HG03159 (cell line): ENCODE data around the gene PLIN5.

Source experiments
- ATAC-seq: cut with Tn5 transposase; IDR thresholded peaks from one replicate; pipeline ENCODE4 v1.9.1; 2021; ENCODE audit warnings: mild to moderate bottlenecking, moderate library complexity; ENCODE audit not compliant: unreplicated experiment

Gene PLIN5

DNA sequence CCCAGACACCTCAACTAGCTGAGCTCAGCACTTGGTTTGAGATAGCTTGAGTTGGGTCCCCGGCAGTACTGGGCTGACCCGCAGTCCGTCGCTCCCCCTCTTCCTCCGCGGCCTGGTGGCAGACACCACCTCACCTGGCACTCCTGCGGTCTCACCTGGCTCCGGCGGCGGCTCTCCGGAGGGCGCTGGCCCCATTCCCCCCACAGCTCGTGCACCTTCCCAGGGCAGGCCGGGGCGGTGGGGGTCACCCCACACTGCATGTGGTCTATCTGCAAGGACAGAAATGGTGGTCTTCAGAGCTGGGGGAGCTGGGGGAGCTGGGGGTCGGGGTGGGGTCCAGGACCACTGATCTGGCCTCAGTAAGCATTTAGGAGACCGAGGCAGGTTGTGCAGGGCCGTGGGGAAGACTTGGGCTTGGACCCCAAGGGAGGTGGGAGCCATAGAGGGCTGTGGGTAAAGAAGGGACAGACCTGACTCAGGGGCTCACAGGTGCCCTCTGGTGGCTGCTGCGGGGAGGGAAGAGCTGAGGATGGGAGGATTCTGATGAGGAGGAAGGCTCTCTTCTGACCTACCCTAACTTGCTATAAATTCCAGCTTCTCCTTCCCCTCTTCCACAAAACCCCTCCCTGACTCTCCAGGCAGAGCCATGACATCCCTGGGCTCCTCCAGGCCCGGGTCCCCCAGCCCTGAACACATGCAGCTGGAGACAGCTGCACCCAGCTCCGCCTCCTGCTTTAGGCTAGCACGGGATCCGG is 10.0 kb downstream of the PLIN5 start:
- no peak for ATAC-seq

DNA sequence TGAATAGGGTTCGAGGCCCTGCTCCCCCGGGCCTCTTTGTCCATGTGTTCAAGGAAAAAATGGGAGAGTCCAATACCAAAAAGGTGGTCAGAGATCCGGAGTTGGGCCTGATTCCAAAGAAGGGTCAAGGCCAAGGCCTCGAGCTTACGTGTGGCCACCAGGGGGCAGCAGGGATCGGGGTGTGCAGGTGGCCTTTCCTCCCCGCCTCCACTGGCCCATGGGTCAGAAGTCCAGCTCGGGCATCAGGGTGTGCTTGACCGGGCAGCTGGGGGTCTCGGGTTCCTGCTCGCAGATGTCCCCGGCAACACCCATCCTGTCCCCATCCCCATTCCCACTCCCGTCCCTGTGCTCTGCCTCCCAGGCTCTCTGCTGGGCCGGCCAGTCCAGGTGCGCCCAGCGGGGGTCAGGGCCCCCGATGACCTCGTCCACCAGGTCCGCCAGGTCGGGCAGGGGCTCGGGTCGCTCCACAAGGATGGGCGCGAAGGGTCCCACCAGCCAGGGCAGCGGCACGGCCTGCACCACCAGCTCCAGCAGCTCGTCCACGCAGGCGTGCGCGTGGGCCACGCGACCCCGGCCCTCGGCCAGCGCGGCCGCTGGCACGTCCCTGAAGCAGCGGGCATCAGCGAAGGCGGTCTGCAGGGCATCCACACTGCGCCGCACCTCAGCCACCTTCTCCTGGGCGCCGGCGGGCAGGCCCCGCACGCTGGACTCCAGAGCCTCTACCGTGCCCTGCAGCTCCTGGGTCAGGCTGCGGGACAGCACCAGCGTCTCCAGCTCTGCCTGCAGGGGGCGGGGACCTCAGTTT is 11.5 kb downstream of the PLIN5 start:
- no peak for ATAC-seq

DNA sequence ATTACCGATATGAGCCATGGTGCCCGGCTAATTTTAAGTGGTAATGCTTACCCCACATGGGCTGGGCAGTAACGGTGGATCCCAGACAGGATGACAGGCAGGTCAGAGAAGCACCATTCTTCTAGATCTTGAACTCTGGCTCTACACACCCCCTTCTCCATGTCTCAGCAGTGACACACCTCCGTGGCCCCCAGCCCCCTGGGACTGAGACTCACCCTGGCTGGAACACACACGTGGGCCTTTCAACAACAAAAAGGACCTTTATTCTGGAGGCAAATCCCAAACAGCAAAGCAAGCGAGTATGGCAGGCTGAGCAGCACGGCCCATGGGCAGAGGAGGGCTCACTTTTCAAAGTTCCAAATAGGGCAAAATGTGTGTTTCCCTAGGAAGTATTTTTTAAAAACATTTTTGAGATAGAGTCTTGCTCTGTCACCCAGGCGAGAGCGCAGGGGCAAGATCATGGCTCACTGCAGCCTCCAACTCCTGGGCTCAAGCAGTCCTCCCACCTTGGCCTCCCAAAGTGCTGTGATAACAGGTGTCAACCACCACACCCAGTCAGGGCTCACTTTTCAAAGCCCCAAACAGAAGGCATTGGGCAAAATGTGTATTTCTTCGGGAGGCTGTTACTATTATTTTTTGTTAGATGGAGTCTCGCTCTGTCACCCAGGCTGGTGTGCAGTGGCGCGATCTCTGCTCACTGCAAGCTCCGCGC is 12.6 kb downstream of the PLIN5 start:
- no peak for ATAC-seq

DNA sequence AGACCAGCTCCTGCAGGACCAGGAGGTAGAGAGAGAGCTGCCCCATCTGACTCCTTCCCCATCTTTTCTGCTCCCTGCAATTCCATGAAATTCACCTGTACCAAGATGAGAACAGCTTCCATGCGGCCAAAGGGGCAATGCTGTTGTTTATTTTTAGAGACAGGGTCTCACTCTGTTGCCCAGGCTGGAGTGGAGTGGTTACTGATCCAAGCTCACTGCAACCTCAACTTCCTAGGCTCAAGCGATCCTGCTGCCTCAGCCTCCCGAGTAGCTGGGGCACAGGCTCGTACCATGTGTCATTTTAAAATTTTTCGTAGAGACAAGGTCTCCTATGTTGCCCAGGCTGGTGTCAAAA is 13.2 kb downstream of the PLIN5 start:
- no peak for ATAC-seq

DNA sequence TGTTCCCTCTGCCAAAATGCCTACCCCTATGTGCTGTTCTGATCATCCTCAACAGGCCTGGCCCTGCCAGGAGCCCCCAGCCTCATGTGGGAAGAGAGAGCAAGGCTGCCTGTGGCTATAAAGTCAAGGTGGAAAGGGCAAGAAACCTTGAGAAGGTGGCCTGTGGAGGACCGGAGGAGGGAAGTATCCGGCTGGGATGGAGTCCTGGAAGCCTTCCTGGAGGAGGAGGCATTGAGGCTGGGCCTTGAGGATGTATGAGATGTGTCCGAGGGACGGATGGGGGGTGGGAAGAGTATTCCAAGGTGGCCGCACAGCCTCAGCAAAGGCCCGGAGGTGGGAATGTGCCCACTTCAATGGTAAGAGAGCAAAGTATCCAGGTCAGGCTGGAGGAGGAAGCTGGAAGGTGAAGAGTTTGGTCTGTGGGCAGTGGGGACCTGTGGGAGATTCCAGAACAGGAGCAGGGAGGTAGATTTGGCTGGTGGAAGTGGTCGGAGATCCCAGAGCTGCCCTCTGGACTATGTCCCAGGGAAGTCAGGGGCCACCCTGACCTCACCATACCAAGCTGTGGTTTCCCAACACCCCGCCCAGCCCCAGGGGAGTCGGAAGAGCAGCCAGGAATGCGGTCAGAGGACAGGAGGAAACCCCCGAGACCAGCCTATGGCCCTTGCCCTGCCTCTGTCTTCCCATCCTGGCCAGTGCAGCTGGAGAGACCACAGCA is 13.7 kb downstream of the PLIN5 start:
- ATAC-seq, result no peak

DNA sequence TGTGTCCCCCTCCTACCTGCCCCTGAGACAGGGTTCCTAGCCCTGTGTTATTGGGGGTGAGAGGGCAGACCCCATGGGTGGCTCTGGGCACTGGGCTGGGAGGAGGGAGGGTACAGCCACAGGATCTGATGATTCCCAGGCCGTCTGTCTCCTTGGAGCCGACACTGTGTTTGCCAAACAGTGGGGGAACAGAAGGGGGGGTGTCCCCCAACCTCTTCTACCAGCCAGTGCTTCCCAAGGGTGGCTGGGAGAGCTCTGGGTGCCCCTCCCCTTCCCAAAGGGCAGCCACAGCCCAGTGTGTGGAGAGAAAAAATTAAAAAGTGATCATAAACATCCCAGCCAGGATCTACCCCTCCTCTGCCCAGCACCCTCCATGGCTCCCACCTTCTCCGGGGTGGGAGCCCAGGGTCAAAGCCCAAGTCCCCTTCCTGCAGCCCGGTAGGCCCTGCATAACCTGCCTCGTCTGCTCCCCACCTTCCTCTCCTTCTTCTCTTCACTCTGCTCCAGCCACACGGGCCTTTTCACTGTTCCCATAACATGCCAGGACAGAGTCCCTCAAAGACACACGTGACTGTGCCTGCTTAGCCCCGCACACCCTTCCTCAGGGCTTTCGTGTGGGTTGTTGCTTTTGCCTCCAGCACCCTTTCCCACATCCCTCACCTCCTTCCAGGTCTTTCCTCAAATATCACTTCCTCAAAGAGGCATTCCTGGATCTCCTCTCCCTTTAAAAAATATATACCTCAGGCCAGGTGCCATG is 15.3 kb downstream of the PLIN5 start:
- no peak for ATAC-seq

DNA sequence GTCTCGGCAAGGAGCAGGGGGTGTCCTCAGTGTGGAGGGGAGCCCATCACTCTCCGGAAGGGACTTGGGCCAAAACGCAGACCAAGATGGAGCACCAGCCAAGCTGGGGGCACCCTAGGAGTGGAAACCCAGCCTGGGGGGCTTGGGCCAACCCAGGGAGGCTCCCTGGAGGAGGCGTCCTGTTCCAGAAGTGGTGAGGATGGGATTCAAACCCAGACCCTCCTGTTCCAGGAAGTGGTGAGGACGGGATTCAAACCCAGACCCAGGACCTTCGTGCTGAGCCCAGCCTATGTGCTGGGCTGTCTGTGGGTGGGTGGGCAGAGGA is 15.9 kb downstream of the PLIN5 start:
- ATAC-seq, result no peak

DNA sequence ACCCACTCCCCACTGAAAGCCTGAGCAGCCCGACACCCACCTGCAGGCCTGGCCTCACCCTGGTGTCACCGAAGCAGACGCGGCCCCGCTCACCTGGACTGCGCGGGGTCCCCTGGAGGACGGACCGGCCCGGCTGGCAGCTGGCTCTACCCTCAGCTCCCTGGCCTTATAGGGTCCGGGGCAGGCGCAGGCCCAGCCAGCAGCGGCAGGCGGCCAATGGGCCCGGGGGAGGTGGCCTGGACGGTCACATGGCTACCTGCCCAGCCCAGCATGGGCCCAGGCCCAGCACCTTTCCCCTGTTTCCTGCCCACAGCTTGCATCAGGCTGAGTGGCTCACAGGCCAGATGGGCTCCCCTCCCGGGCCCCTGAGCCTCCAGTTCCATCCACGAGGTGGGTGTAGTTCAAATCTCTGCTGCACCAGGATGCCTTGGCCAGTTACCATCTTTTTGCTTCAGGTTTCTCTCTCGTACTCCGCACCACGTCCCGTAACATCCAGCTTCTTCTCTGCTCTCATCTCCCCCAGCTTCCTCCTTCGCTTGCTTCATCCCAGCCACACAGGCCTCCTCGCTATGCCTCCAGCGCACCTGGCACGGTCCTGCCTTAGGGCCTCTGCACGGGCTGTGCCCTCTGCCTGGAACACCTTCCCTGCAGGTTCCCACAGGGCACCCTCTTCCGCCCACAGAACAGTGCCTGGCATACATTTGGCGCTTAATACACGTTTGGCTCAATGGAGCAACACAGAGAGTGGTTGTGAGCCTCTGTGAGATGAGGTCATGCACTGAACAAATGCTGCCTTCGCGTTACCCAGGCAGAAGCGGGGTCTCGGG is 16.5 kb downstream of the PLIN5 start, which contains the start of gene PLIN4:
TSS of gene PLIN4 (minus strand) at position 142 of the 827 bp plus-strand sequence. CDS start 214 bp downstream, outside the sequence.
- ATAC-seq, result no peak

DNA sequence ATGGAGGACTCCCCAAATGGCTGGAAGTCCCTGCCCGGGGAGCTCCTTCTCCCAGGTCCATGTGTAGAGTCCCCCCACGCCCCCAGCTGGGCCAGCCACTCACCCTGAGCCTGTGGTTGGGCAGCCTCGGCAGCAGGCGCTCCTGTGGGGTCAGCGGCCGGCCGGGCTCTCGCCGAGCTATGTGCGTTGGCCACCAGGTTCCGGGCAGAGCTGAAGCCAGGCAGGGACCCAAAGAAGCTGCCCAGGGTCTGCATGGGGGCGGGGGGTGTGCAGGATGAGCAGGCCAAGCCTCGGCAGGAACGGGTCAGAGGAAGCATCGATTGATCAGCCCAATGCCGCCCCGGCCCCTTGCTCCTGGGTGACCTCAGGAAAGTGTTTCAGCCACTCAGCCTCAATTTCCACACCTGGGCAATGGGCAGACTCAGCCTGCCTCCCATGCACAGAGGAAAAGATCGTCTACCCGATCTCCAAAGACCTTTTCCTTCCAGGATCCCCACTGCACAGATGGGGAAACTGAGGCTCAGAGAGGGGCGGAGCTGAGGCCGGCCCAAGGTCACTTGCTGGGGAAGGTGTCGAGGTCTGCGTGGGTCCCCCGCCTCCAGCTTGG is 17.5 kb downstream of the PLIN5 start:
- ATAC-seq, result no peak

DNA sequence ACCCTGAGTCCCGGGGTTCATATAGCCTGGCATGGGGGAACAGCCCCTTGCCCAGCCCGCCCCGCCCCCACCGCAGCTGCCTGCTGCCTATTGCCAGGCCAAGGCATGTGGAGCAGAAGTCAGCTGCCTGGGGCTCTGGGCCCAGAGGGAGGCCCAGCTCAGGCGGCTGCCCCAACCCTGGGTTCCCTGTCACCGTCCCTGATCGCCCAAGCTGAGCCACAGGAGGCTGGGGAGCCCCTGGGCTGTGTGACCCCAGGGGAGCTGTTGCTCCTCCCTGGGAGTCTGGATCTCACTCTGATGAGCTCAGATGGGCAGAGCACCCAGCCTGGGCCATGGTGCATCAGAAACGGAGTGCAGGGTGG is 18.1 kb downstream of the PLIN5 start:
- ATAC-seq, result no peak

DNA sequence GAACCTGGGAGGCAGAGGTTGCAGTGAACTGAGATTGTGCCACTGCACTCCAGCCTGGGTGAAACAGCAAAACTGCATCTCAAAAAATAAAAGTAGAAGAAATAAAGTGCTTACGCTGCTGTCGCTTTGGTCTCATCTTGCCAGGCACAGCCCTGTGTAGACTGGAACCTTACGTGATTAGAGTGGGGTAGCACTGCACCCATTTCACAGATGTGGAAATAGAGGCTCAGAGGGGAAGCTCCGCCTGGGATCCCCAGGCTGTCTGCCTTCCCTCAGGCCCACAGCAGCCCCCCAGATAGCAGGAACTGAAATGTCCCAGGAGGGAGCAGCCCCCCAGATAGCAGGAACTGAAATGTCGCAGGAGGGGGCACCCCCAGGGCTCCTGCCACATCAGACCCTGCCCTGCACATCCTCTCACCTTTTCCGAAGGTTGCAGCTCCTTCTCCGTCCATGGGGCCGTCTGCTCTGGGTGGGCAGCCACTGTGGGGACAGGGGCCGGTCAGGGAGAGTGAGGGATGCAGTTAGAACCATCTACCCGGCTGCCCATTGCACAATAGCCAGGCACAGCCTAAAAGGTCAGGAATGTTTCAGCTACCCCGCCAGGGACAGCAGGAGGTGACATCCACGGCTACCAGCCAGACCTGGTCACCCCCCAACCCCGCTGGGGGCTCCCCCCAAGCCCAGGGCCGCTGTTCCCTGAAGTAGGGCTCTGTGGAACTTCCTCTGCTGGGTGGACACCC is 18.7 kb downstream of the PLIN5 start:
- no peak for ATAC-seq

DNA sequence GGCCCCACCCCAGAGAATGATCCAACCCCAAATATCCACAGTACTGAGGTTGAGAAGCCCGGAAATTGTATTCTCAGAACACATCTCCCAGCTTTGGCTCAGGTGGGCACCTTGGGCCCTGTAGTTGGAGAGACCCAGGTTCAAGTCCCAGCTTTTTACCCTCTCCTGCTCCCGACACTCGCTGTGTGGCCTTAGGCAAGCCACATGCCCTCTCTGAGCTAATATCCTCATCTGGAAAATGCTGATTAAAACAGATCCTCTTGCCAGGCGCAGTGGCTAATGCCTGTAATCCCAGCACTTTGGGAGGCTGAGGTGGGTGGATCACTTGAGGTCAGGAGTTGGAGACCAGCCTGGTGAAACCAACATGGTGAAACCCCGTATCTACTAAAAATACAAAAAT is 19.3 kb downstream of the PLIN5 start:
- ATAC-seq, result no peak

DNA sequence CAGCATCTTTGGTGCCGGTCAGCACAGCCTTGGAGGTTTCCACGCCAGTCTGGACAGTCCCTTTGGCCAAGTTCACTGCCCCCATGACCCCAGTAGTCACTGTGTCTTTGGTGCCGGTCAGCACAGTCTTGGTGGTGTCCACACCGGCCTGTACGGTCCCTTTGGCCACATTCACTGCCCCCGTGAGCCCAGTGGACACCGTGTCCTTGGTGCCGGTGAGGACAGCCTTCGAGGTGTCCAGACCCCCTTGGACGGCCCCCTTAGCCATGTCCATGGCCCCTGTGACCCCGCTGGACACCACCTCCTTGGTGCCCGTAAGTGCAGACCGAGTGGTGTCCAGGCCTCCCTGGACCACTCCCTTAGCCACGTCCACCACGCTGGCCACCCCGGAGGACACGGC is 21.8 kb downstream of the PLIN5 start:
- ATAC-seq, result no peak

DNA sequence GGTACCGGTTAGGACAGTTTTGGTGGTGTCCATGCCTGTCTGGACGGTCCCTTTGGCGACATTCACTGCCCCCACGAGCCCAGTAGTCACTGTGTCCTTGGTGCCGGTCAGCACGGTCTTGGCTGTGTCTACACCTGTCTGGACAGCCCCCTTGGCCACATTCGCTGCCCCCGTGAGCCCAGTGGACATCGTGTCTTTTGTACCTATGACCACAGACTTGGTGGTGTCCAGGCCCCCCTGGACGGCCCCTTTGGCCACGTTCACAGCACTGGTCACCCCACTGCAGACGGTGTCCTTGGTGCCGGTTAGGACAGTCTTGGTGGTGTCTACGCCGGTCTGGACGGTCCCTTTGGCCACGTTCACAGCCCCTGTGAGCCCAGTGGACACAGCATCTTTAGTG is 23.0 kb downstream of the PLIN5 start:
- no peak for ATAC-seq

DNA sequence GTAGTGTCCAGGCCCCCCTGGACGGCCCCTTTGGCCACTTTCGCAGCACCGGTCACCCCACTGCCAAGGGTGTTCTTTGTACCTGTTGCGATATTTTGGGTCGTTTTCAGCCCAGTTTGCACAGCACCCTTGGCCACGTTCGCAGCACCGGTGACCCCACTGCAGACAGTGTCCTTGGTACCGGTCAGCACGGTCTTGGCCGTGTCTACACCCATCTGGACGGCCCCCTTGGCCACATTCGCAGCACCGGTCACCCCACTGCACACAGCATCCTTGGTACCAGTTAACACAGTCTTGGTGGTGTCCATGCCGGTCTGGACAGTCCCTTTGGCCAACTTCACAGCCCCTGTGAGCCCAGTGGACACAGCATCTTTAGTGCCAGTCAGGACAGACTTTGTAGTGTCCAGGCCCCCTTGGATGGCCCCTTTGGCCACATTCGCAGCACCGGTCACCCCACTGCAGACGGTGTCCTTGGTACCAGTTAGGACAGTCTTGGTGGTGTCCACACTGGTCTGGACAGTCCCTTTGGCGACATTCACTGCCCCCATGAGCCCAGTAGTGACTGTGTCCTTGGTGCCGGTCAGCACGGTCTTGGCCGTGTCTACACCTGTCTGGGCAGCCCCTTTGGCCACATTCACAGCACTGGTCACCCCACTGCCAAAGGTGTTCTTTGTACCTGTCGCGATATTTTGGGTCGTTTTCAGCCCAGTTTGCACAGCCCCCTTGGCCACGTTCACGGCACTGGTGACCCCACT is 23.5 kb downstream of the PLIN5 start:
- no peak for ATAC-seq

DNA sequence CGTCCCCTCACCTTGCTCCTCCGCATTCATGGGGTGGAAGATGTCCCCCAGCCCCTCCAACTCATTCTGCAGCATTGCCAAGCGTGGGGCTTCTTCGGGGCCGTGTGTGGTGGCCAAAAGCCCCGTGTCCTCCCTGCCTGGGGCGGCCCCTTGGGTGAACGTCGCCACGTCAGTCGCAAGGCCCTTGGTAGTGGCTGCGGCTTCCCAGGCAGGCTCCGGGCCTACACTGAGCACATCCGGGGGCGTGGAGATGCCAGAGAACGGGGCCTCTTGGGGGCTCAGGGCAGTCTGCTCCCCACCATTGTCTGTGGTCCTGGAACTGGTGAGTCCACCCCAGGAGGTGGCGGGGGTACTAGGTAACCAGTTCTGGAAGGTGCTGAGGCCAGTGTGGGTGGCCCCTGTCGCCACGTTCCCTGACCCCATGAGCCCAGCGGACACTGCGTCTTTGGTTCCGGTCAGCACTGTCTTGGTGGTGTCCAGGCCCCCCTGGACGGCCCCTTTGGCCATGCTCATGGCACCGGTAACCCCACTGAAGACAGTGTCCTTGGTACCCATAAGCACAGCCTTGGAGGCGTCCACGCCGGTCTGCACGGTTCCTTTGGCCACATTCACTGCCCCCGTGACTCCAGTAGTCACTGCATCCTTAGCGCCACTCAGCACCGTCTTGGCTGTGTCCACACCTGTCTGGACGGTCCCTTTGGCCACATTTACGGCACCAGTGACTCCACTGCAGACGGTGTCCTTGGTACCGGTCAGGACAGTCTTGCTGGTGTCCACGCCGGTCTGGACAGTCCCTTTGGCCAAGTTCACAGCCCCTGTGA is 24.4 kb downstream of the PLIN5 start:
- no peak for ATAC-seq

DNA sequence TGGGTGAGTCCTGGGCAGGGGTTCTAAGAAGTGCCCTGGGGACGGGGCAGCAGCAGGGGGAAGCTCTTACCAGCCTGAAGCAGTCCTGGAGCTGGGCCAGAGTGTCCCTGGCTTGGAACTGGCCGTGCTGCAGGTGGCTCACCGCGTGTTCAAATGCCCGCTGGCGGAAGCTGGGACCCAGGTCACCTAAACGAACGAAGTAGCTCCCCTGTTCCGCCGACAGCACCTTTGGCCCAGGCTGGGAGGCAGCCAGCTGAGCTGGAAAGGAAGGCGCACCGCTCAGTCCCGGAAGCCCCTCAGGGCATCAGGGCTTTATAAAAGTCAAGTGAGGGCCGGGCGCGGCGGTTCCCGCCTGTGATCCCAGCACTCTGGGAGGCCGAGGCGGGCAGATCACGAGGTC is 26.3 kb downstream of the PLIN5 start:
- ATAC-seq, result no peak
